Adrenal gland (tissue), 12 donors: Measurements from ENCODE around the gene KCNJ6. TPM values are rescaled to one million over a fixed set of nuclear protein-coding genes. Genes with fewer than 3 reads are reported as not detected.

Experiments used
- DNase-seq, 7 donors: peaks; one replicate each; pipeline ENCODE4 v3.0.0-alpha.2; 2019 to 2020
- H3K27ac ChIP-seq, 5 donors: fragments of 200-600 bp; sonication (generic) in 4 of 5; 1 replicate in 3 of 5; 2 replicates in 2 of 5; pipeline versions ENCODE4 v1.5.1 to v1.8.0; 2016 to 2020; ENCODE audit warnings: mild to moderate bottlenecking in 1 of 5
- H3K27me3 ChIP-seq: fragments of 200-600 bp; 2 replicates; pipeline ENCODE4 v1.8.0; 2021
- H3K36me3 ChIP-seq, 2 donors: fragments of 200-600 bp; replicated peaks in 1 of 2; 1 replicate in 1 of 2; 2 replicates in 1 of 2; pipeline versions ENCODE4 v1.5.1 to v1.8.0; 2018 to 2022
- H3K4me1 ChIP-seq, 2 donors: fragments of 200-600 bp; replicated peaks in 1 of 2; 1 replicate in 1 of 2; 2 replicates in 1 of 2; pipeline versions ENCODE4 v1.5.1 to v1.8.0; 2018 to 2021
- H3K4me3 ChIP-seq, 4 donors: fragments of 200-600 bp; sonication (generic) in 3 of 4; one replicate each; pipeline ENCODE4 v1.5.1; 2016 to 2018
- H3K9me3 ChIP-seq, 3 donors: fragments of 200-600 bp; sonication (generic) in 1 of 3; replicated peaks in 1 of 3; 1 replicate in 2 of 3; 2 replicates in 1 of 3; pipeline versions ENCODE4 v1.5.1 to v1.8.0; 2016 to 2021
- POLR2A ChIP-seq, 2 donors: fragments of 450-650 bp; IDR thresholded peaks; one replicate each; pipeline ENCODE4 v1.6.1; 2017; ENCODE audit warnings: antibody characterized with exemption in 2 of 2, mild to moderate bottlenecking in 2 of 2, moderate library complexity in 1 of 2
- WGBS, 4 donors: extraction: QIAGEN DNeasy Blood & Tissue Kit in 2 of 4; methylation state at CpG; one replicate each; pipeline versions ENCODE4 v1.1.5 to v1.1.7; 2013 to 2017; 5-methylcytosine and 5-hydroxymethylcytosine counted together
- intact Hi-C, 2 donors: fragments of 100-400 bp; cut with DNase I; formaldehyde crosslinking; loops; one replicate each; pipeline versions ENCODE4 v1.14.1 to v1.15.0; 2022 to 2023
- polyA plus RNA-seq, 3 donors: library from polyadenylated mRNA; stranded (reverse); fragments of 200-250 nt in 2 of 3; fragments of 350-450 nt in 1 of 3; fragmentation: Illumina TruSeq in 1 of 3; extraction: RNeasy Lipid Tissue Mini Kit (QIAGEN cat#74804) in 1 of 3; gene quantifications; one replicate each; pipeline ENCODE4 v1.2.3, GENCODE V29; 2013 to 2014
- total RNA-seq, 9 donors: library from RNA; depleted of rRNA in 4 of 9; stranded (reverse); fragments of >200 nt in 4 of 9; fragments of 120-200 nt in 1 of 9; fragmentation: NEBNext Ultra II Directional in 1 of 9; extraction: Animal tissue kit (Norgen Biotek cat#: 25700) in 1 of 9; gene quantifications; one replicate each; pipeline versions ENCODE4 v1.1.0 to v1.2.4, GENCODE V29; 2013 to 2023
- TF ChIP-seq, protein P1 (sequence below), 6 experiments: fragments of 450-650 bp in 4 of 6; fragments of 200-600 bp in 2 of 6; sonication (generic) in 1 of 6; IDR thresholded peaks; 1 replicate in 5 of 6; 2 replicates in 1 of 6; pipeline versions ENCODE4 v1.5.1 to v1.8.0; 2016 to 2021; ENCODE audit warnings: antibody characterized with exemption in 6 of 6, mild to moderate bottlenecking in 2 of 6, moderate library complexity in 1 of 6
- donor health status: healthy with polysubstance abuse.
- donor health status: Bipolar disorder and iron deficiency.
- donor health status: DM: yes; HTN: yes; CAD: no.
- donor health status: DM: no; HTN: no; CAD: no.
- donor health status: DM: no; HTN: no; CAD: no.
- donor health status: DM: yes; HTN: yes; CAD: no.

The KCNJ6 gene
- total and polyA plus RNA-seq, 12 donors = 0.03 to 0.60 (median 0.07) TPM; not detected in 4

DNA sequence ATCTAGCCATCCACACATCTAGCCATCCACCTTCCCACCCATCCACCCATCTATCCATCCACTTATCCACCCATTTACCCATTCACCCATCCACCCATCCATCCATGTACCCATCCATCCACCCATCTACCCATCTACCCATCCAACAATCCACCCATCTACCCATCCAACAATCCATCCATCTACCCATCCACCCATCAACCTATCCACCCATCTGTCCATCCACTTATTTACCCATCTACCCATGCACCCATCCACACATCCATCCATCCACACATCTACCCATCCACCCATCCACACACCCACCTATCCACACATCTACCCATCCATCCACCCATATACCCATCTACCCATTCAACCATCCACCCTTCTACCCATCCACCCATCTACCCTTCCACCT is 311.3 kb downstream of the KCNJ6 start:
- H3K27ac ChIP-seq = no peak overlapping the region
- H3K4me3 ChIP-seq = no peak overlapping the region
- no peaks in the 10 kb centered on the region for H3K36me3 ChIP-seq
- H3K4me1 ChIP-seq = no peaks in the 10 kb centered on the region
- no peaks in the 10 kb centered on the region for H3K27me3 ChIP-seq
- no peak for DNase-seq
- no peaks in the 10 kb centered on the region for H3K9me3 ChIP-seq
- intact Hi-C loops = no loop called here
- no peak for TF ChIP-seq POLR2A (IDR thresholded peaks at IDR 0.05)
- TF ChIP-seq, protein P1, sequence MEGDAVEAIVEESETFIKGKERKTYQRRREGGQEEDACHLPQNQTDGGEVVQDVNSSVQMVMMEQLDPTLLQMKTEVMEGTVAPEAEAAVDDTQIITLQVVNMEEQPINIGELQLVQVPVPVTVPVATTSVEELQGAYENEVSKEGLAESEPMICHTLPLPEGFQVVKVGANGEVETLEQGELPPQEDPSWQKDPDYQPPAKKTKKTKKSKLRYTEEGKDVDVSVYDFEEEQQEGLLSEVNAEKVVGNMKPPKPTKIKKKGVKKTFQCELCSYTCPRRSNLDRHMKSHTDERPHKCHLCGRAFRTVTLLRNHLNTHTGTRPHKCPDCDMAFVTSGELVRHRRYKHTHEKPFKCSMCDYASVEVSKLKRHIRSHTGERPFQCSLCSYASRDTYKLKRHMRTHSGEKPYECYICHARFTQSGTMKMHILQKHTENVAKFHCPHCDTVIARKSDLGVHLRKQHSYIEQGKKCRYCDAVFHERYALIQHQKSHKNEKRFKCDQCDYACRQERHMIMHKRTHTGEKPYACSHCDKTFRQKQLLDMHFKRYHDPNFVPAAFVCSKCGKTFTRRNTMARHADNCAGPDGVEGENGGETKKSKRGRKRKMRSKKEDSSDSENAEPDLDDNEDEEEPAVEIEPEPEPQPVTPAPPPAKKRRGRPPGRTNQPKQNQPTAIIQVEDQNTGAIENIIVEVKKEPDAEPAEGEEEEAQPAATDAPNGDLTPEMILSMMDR (IDR thresholded peaks at IDR 0.05) = no peak

DNA sequence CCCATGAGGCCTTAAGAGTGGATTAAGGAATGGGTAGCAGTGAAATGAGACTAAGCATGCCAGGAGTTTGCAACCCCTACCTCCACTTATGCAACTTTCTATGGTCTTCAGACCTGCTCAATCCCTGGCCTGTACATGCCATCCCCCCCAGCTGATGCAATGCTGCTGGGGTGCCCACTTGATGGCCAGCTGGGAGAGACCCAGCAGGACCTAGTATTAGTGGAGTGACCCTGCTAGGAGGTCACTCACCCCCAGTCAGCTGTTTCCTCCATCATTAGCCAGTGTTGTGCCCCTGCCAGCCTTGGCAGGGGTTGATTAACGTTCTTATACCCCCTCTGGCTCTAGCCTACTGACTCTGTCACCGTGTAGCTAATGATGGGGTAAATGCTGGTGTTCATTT is 313.1 kb downstream of the KCNJ6 start:
- no peaks in the 10 kb centered on the region for H3K36me3 ChIP-seq
- intact Hi-C loops = no loop called here
- DNase-seq = no peak
- no peak overlapping the region for H3K4me3 ChIP-seq
- no peaks in the 10 kb centered on the region for H3K9me3 ChIP-seq
- no peaks in the 10 kb centered on the region for H3K27me3 ChIP-seq
- WGBS, 4 donors = 56 to 81% (median 61%) methylated on average over 2 of the region's 2 CpGs
- no peaks in the 10 kb centered on the region for H3K4me1 ChIP-seq
- H3K27ac ChIP-seq = no peak overlapping the region
- TF ChIP-seq, protein P1 (IDR thresholded peaks at IDR 0.05) = no peak
- no peak for TF ChIP-seq POLR2A (IDR thresholded peaks at IDR 0.05)

DNA sequence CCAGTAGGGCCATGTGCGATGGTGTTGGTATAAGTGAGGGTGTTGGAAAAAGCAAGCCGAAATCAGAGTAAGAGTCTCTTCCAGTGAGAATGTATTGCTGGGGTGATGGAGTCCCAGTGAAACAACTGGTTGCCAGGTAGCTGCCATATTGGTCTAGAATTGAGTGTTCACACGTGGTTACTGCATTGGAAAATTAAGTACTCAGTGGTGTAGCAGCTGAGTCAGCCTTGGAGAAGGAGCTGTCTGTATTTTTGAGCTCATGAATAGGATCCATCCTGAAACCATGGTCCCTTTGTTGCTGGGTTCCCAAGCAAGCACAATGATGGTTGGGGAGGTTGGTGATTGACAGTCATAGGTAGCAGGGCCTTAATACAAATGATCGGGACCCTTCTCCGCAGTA is 314.3 kb downstream of the KCNJ6 start:
- no peaks in the 10 kb centered on the region for H3K27me3 ChIP-seq
- no peak for TF ChIP-seq POLR2A (IDR thresholded peaks at IDR 0.05)
- TF ChIP-seq, protein P1 (IDR thresholded peaks at IDR 0.05) = no peak
- H3K9me3 ChIP-seq = no peaks in the 10 kb centered on the region
- no peaks in the 10 kb centered on the region for H3K36me3 ChIP-seq
- intact Hi-C loops = no loop called here
- no peak overlapping the region for H3K27ac ChIP-seq
- H3K4me1 ChIP-seq = no peaks in the 10 kb centered on the region
- no peak for DNase-seq
- 72 to 88% (median 86%) methylated on average over 5 of the region's 5 CpGs for WGBS, 4 donors
- H3K4me3 ChIP-seq = no peak overlapping the region

DNA sequence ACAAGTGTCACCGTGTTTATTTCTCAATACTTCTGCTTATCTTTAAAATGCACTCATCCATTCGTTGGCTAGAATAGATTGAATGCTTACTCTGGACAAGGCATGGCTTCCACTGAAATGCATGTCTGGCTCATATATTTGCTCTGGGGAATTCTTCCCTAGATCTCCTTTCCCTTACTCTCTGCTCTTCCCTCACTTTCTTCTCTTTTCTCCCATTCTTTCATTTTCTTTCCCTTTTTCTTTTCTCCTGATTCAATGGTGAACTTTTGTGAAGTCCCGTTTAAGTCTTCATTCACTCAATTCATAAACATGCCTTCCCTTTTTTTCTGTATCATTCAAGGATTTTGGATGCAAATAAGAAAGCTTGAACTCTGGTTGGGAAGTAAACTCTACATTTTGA is 315.2 kb downstream of the KCNJ6 start:
- WGBS, 4 donors = 75 to 85% (median 79%) methylated on average over 3 of the region's 3 CpGs
- intact Hi-C loops = no loop called here
- Histone ChIP-seq H3K27ac (no peak overlapping the region), H3K36me3 (no peaks in the 10 kb centered on the region), H3K27me3 (no peaks in the 10 kb centered on the region), H3K4me3 (no peak overlapping the region), H3K4me1 (no peaks in the 10 kb centered on the region), H3K9me3 (no peaks in the 10 kb centered on the region)
- no peak for TF ChIP-seq POLR2A (IDR thresholded peaks at IDR 0.05)
- TF ChIP-seq, protein P1 (IDR thresholded peaks at IDR 0.05) = no peak
- DNase-seq = no peak
